ENCODE data around the gene ADCY5. TPM values are rescaled to one million over a fixed set of nuclear protein-coding genes. Genes with fewer than 3 reads are reported as not detected.

The ADCY5 gene
- polyA plus RNA-seq, 2 of the 4 experiments (the other 2 are of a cell fraction): 0.57 to 0.68 TPM

GRCh38 chr3:123385499-123385898 is 63.4 kb downstream of the ADCY5 start:
- Histone ChIP-seq H3K27ac (peak overlapping the region in 1 of 2 experiments; percentile 67; a peak in 1 of 6 replicates), H3K4me2 (peak overlapping the region; percentile 26; the same call in 2 of the 3 replicates), H3K4me1 (peaks cover 12% of the 10 kb centered on the region), H3K9me3 (no peaks in the 10 kb centered on the region), H3K4me3 (no peak overlapping the region)
- ChIA-PET POLR2A (interaction anchor here (0.6 kb wide), 1 partner anchor 340 kb away, joined by 3 read pairs; no protein-coding TSS in a partner anchor), CTCF (interaction anchor here (1.0 kb wide), 1 partner anchor 8 kb away, joined by 3 read pairs; no protein-coding TSS in a partner anchor)
- no peak for FAIRE-seq
- TF ChIP-seq NFE2L2 (conservative IDR thresholded peaks at IDR 0.05; ENCODE audit: low read length) (no peak), MAX (IDR thresholded peaks at IDR 0.05) (no peak), GATA3 (IDR thresholded peaks at IDR 0.05; ENCODE audit: borderline replicate concordance) (no peak), KDM1A (IDR thresholded peaks at IDR 0.05; ENCODE audit: low read depth) (peak; percentile 28; the same call in 1 of the 2 replicates), ELK1 (IDR thresholded peaks at IDR 0.05; ENCODE audit: low read depth, low read length) (no peak), ZFP36 (IDR thresholded peaks at IDR 0.05; ENCODE audit: borderline replicate concordance, partially characterized antibody) (peak; percentile 4), JUN (IDR thresholded peaks at IDR 0.05) (no peak), CBX2 (IDR thresholded peaks at IDR 0.05; ENCODE audit: borderline replicate concordance, low read depth) (no peak), PBX3 (IDR thresholded peaks at IDR 0.05) (no peak), EHMT2 (IDR thresholded peaks at IDR 0.05; ENCODE audit: low read depth) (no peak), HOXB13 (CRISPR knock-in tag; IDR thresholded peaks at IDR 0.05; ENCODE audit: low read depth) (no peak), CHD4 (IDR thresholded peaks at IDR 0.05; ENCODE audit: borderline replicate concordance) (no peak), ZSCAN20 (CRISPR knock-in tag; IDR thresholded peaks at IDR 0.05) (no peak), HEYL (CRISPR knock-in tag; IDR thresholded peaks at IDR 0.05) (no peak), POLR2AphosphoS2 (conservative IDR thresholded peaks at IDR 0.05; ENCODE audit: low read length) (no peak), EHF (CRISPR knock-in tag; IDR thresholded peaks at IDR 0.05) (no peak), BCL3 (IDR thresholded peaks at IDR 0.05) (no peak)
- no peak for DNase-seq (ENCODE audit: low read depth in 1 of 2, low spot score in 1 of 2)
- WGBS (ENCODE audit: missing lambda C conversion rate): 76% methylated on average over 4 of the region's 4 CpGs
- ATAC-seq: no peak

GRCh38 chr3:123385001-123385401 is 63.9 kb downstream of the ADCY5 start:
- peaks cover 12% of the 10 kb centered on the region for H3K4me1 ChIP-seq
- TF ChIP-seq HOXB13 (CRISPR knock-in tag; IDR thresholded peaks at IDR 0.05; ENCODE audit: low read depth) (no peak), RFX5 (IDR thresholded peaks at IDR 0.05) (no peak), BHLHE40 (IDR thresholded peaks at IDR 0.05; ENCODE audit: low read depth, low read length) (no peak), CBX2 (IDR thresholded peaks at IDR 0.05; ENCODE audit: borderline replicate concordance, low read depth) (no peak), RCOR1 (IDR thresholded peaks at IDR 0.05; ENCODE audit: low read depth, low read length) (no peak), RAD21 (conservative IDR thresholded peaks at IDR 0.05 in 1 of 2, IDR thresholded peaks at IDR 0.05 in 1 of 2) (no peak), EP300 (IDR thresholded peaks at IDR 0.05) (no peak), CEBPB (IDR thresholded peaks at IDR 0.05) (no peak), FOSL2 (IDR thresholded peaks at IDR 0.05) (no peak), FOSL2 (CRISPR knock-in tag; IDR thresholded peaks at IDR 0.05) (no peak), HEYL (CRISPR knock-in tag; IDR thresholded peaks at IDR 0.05) (no peak)
- H3K9me3 ChIP-seq: no peaks in the 10 kb centered on the region
- FAIRE-seq (no peak), ATAC-seq (peak in 1 of 2 experiments; percentile 39; a peak in 2 of 6 replicates), DNase-seq (ENCODE audit: low read depth in 1 of 2, low spot score in 1 of 2) (peak in 1 of 2 experiments; percentile 19)
- no peak overlapping the region for H3K4me2 ChIP-seq
- ChIA-PET POLR2A (no interaction called here), CTCF (no interaction called here)
- H3K27ac ChIP-seq: 0 out of 6 replicates have a peak overlapping the region, but pooled peaks of 1 of the 2 experiments have one; percentile 5
- H3K4me3 ChIP-seq: no peak overlapping the region
- 78% methylated on average over 8 of the region's 9 CpGs for WGBS (ENCODE audit: missing lambda C conversion rate)

All from A549 (cell line).